Fibroblast of pulmonary artery (primary cell): ENCODE data around the gene FAM83F.

Source experiments
- DNase-seq: peaks from one replicate; pipeline ENCODE4 v3.0.0-alpha.2; 2010; ENCODE audit warnings: low read depth
- H3K4me3 ChIP-seq: replicated peaks from 2 replicates; pipeline ENCODE4 v1.5.1; 2011; ENCODE audit warnings: low read depth, mild to moderate bottlenecking, control low read depth, low read length, moderate library complexity
- TF ChIP-seq, protein P1 (sequence below): IDR thresholded peaks from 2 replicates; pipeline ENCODE4 v1.5.1; 2011; ENCODE audit warnings: mild to moderate bottlenecking, control low read depth, low read length, inconsistent platforms; ENCODE audit errors: missing control alignments

The FAM83F gene

GRCh38 chr22:40036591-40037225 lies 42.0 kb downstream of the FAM83F start:
- H3K4me3 ChIP-seq = no peak overlapping the region
- DNase-seq = peak; percentile 86
- TF ChIP-seq, protein P1, sequence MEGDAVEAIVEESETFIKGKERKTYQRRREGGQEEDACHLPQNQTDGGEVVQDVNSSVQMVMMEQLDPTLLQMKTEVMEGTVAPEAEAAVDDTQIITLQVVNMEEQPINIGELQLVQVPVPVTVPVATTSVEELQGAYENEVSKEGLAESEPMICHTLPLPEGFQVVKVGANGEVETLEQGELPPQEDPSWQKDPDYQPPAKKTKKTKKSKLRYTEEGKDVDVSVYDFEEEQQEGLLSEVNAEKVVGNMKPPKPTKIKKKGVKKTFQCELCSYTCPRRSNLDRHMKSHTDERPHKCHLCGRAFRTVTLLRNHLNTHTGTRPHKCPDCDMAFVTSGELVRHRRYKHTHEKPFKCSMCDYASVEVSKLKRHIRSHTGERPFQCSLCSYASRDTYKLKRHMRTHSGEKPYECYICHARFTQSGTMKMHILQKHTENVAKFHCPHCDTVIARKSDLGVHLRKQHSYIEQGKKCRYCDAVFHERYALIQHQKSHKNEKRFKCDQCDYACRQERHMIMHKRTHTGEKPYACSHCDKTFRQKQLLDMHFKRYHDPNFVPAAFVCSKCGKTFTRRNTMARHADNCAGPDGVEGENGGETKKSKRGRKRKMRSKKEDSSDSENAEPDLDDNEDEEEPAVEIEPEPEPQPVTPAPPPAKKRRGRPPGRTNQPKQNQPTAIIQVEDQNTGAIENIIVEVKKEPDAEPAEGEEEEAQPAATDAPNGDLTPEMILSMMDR = peak; percentile 84

DNA sequence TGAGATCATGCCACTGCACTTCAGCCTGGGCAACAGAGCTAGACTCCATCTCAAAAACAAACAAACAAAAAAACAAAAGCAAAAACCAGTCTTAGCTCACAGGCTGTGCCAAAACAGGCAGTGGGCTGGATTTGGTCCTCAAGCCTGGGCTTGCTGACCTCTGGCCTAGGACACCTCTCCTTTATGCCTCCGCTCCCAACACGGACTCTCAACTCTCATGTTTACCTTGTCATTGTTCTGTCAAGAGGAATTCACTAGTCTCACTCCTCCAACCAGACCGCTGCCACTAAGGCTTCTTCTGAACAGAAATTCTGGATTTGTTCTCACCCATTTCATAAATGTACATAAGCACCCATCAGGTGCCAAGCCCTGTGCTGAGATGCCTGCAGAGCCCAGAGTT lies 42.6 kb downstream of the FAM83F start:
- DNase-seq = no peak
- no peak overlapping the region for H3K4me3 ChIP-seq
- TF ChIP-seq, protein P1 = no peak

GRCh38 chr22:40039482-40040115 lies 44.8 kb downstream of the FAM83F start:
- TF ChIP-seq, protein P1 = no peak
- no peak overlapping the region for H3K4me3 ChIP-seq
- no peak for DNase-seq

- TF ChIP-seq, protein P1 = no peak
- no peak overlapping the region for H3K4me3 ChIP-seq
- DNase-seq = peak; percentile 80
Measured at GRCh38 chr22:40040927-40041326, 46.2 kb downstream of the FAM83F start.

DNA sequence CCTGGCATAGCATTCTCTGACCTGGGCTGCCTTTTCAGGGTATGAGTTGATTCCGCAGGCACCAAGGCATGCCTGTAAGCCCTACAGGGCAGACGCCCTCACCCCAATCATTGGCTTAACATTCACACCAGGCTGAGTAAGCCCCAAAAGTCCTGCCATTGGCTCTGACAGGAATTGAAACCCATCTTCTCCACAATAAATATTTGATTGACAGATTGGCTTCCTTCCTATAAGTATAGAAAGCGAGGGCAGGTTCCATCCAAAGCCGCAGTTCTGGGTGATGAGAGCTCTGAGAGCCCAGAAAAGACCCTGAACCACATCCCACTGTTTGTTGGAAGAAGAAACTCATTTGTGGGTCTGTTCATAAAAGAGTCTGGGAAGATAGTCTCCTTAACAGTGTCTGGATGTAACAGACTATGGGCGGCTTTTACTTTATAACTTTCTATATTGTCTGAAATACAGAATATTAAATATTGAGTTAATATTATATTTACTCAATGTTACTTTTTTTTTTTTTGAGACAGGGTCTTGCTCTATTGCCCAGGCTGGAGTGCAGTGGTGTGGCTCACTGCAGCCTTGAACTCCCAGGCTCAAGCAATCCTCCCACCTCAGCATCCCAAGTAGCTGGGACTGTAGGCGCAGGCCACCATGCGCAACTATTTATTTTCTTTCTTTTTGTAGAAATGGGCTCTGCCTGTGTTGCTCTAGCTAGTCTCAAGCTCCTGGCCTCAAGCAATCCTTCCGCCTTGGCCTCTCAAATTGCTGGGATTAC lies 46.8 kb downstream of the FAM83F start:
- TF ChIP-seq, protein P1 = no peak
- DNase-seq = no peak
- no peak overlapping the region for H3K4me3 ChIP-seq

GRCh38 chr22:40042312-40042711 lies 47.6 kb downstream of the FAM83F start:
- TF ChIP-seq, protein P1 = no peak
- no peak overlapping the region for H3K4me3 ChIP-seq
- no peak for DNase-seq
